HEK293T (cell line): ENCODE data around the gene KIF13A.
"Not testable (repeated sequence)": the region's sequence is repeated elsewhere in the genome, so short reads cannot be mapped to it uniquely, and the experiment has no call there.

Experiments
- BHLHE40 ChIP-seq: fragments of 450-650 bp; IDR thresholded peaks from 2 replicates; pipeline ENCODE4 v1.6.1; 2016; ENCODE audit warnings: mild to moderate bottlenecking, moderate library complexity, borderline replicate concordance
- CTBP1 ChIP-seq: fragments of 450-650 bp; IDR thresholded peaks from 2 replicates; pipeline ENCODE4 v1.6.1; 2016; ENCODE audit warnings: borderline replicate concordance
- PKNOX1 ChIP-seq: fragments of 450-650 bp; IDR thresholded peaks from 2 replicates; pipeline ENCODE4 v1.6.1; 2016
- SP1 ChIP-seq: fragments of 450-650 bp; IDR thresholded peaks from 2 replicates; pipeline ENCODE4 v1.6.1; 2017
- TARDBP ChIP-seq: fragments of 450-650 bp; IDR thresholded peaks from 2 replicates; pipeline ENCODE4 v1.6.1; 2016

GRCh38 chr6:17844967-17845366 lies 142.5 kb downstream of the KIF13A start:
- not testable (repeated sequence) for TF ChIP-seq SP1, TARDBP, CTBP1, PKNOX1, BHLHE40
